Activated gamma-delta T cell treated with Interleukin-2 at 50 U/mL for 16 hours (primary cell): ENCODE results near the gene PLXNA2.

ENCODE experiments used
- DNase-seq: peaks from one replicate; pipeline ENCODE4 v3.0.0-alpha.2; 2020

The PLXNA2 gene

DNA sequence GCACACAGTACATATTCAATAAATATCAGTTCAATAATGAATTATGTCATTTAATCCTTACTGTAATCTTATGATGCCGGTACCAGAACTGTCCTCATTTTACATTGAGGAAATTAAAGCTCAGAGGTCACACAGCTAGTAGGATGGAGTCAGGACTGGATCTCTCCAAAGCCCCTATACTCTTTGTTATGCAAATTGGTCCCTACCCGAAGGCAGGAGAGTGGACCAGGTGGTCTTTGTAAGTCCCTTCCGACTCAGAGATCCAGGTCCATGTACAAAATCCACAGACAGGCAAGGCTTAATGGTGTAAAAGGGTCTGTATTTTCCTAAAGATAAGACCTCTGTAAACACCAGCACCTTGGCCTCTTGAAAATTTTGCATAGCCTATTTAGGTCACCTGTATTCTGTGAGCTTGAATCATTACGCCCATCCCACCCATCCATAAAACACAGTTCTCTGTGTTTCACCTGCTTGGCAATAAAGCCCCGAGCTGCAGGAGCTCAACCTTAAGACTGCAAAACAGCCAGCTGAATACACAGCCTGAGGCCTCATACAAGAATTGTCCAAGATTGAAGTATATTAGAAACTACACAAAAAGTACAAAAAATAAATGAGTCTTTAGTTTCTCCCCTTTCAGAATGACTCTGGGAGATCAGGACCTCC lies 41.7 kb downstream of the PLXNA2 start:
- DNase-seq: no peak

DNA sequence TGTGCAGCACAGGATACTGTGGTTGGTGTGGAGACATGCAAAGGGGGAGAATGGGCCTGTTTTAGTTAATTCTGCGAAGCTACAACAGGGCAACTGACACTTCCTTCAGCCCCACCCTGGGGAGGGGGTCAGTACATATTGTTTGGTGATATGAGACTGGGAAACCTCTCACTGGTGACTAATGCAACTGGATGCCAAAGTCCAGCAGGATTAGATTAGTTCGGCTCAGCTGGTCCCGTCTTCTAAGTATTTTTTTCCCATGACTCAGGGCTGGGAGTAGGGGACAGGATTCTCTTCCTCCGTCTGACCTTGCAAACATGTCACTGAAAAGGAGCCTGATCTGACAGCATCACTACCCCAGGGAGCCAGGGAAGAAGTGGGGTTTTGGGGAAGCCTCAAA lies 43.0 kb downstream of the PLXNA2 start:
- DNase-seq: no peak

DNA sequence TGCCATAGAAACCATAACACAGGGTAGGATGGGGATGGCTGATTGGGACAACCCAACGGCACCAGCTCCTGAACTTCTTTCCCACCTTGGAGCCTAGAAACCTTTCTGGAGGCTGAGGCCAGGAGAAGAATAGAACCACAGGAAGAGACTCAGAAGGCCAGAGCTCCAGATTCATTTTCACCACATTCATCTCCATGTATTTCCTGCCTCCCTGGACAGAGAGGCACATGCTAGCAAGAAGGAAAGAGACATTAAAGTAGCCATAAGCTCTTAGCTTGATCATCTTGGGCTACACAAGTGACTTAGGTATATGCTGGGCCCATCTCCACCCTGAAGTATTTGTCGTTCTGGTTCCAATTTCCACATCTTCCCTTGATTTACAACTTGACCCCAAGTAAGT lies 44.1 kb downstream of the PLXNA2 start:
- DNase-seq: no peak

DNA sequence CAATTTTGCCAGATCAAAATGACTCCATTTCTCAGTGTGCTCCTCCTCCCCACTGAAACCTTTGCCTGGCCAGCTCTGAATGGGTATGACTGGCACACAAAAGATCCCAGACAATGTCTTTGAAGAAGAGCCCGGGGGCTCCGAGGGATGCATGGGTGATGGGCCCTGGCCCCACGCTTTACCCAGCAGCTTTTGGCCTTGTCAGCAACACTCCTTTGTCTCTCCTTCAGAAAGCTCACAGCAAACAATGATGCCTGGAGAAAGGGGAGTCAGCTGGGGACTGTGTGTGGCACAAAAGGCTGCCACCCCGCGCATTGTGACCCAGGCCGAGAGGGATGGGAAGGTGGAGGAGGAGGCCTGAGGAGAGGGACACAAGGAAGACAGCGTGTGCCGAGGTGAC lies 45.9 kb downstream of the PLXNA2 start:
- no peak for DNase-seq

DNA sequence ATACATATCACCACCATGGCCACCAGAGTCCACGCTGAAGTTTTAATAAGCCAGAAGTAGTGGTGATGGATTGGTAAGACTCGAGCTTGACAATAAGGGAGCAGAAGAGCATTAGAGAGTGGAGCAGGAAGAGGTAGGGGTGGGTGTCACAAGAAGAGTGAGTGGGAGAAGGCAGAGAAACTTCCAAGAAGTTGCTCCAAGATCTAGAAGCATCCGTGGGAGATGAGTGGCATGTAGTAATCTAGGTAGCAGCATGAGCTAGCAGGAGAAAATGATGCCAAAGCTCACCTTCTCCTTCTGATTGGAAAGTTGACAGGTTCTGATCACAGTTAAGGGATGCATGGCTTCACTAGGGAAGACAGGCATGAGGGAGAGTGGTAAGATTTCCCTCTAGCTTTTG lies 49.2 kb downstream of the PLXNA2 start:
- no peak for DNase-seq

DNA sequence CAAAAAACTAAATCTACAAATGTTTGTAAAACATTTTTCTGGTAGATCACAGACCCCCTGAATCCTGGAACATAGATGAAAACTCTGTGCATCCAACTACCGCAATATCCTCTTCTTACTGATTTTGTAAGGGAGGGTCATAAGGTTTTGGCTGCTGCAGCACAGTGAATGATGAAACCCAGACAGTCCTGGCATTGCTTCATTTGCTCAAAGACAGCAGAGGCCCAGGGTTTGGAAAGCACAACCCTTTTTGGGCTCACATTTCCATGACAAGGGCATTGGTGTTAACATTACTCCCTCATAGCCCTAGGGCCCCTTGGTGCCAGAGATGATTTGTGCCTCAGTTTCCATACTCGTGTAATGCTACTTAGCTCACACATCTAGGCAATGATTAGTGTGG lies 51.2 kb downstream of the PLXNA2 start:
- no peak for DNase-seq

DNA sequence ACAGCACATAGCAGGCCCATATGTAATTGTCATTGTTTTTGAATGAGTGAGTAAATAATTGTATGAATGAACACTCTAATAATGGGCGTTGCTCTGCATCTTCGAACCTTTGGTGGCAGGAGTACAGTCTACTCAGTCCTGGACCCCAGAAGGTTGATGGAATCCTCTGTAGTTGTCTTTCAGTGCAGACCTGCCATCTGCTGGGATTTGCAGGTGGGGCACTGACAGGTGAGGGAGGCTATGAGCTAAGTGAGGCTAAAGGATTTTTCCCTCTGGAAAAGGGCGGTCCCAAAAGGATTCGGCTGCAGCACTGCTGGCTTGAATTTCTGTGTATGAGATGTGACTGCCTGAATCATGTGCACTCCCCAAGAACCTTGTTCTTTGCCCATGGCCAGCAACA lies 53.4 kb downstream of the PLXNA2 start:
- DNase-seq: no peak

DNA sequence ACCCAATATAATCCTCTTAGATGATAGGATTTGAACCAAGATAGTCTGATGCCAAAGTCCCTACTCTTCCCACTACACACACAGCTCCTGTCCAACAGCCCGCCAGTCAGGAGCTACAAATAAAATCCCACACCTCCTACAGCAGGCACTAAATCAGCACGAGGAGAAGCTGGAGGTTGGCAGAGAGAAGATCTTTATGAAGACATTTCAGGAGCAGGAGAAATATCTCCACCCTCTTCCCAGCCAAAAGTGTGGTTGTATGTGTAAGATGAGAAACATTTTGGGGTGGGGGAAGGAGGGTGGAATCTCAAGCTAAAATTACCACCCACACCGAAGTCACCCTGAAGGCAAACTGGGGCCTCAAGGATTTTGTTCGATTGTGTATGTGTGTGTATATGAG lies 54.5 kb downstream of the PLXNA2 start:
- no peak for DNase-seq

DNA sequence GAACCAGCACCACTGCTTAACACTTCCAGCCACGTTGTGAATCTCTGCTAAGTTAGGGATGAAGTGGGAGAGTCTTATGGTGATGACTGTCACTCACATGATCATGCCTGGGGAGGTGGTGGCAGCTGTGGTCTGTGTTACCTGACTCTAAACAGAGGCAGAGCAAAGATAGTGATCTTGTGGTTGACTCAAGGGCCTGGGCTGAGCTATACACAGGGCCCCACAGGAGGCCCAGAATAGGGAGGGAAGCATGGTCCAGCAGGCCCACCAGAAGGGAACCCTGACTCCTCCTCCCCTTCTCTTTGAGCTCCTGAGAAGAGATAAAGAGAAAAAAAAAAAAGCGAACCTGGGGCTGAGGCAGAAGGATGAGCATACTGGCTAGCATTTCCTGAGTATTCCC lies 55.0 kb downstream of the PLXNA2 start:
- DNase-seq: no peak

DNA sequence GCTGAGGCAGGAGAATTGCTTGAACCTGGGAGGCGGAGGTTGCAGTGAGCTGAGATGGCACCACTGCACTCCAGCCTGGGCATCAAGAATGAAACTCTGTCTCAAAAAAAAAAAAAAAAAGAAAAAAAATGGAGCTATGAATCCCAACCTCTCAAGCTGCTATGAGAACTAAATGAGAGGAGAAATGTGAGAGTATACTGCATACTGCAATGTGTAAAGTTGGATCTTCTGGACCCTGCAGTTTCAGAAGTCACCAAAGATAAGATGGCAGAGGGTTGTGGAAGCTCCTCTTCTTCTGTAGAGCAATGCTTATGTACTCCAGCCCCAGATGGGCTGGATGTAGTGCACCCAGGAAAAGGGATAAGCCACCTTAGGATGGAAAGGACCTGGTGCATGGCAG lies 55.6 kb downstream of the PLXNA2 start:
- no peak for DNase-seq

DNA sequence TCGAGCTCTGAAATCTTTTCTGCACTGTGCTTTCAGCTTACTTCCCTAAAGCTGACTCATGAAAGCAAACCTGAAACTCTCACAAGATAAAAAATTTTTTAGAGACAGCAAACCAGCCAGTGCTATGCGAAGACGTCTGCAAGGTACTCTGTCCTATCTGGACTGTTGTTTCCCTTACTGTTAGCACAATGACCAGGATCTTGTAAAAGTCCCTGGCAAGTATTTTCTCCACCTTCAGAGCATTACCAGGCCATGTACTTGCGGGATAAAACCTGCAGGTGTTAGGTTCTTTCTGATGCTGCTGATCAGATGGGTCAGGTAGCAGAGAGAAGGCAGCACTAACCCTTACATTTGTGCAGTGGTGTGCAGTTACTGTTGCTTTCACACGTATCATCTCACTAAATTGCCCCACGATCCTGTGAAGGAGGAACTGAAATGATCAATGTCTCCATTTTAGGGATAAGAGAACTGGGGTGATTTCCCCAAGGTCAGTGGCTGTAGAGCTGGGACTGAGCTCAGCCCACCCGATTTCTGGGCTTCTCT lies 56.6 kb downstream of the PLXNA2 start:
- DNase-seq: no peak

DNA sequence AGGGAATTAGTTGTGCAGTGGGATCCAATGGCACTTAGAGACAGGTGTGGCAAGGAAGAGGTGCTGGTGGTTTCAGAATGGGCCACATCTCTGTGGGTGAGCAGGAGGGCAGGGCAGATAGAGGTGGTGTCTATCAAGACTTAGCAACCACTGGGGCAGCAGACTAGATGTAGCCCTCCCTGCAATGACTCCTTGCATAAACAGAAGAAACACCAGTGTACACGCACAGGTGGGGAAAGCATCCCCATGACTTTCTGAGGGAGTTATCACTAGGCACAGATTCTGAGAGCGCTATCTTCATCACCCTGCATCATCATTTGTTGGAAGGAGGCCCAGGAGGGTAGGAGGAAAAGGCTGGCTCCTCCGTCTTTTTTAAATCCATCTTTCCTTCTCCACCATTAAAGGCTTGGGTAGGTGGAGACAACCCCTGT lies 58.4 kb downstream of the PLXNA2 start:
- no peak for DNase-seq

DNA sequence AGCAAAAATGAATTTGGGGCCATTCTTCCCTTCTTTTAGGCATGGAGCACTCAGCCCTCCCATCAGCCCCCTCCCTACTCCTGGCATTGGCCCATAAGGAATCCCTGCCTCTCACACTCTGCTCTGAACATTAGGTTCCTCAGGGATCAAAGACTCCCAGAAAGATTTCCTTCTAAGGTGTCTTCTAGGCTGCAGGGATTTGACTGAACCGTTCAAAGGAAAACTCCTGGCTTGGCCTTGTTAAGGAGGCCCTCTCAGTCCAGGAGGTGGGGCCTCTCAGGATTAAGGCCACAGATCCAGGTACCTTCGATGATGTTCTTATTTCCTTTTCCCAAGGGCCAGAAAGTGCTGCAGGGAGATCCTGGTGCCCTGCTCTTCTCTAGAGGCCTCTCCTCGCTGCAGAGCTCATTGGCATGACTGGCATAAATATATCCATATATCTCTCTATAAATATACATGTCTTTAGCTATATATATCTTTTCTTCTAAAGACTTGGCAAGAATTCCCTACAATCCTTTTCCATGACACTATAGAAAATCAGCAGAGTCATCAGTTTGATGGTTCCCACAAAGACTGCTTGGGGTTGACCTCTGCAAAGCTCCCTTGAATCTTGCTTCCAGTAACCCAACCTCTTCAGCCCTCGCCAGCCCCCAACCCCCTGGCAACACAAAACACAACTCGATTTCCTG lies 59.1 kb downstream of the PLXNA2 start:
- no peak for DNase-seq

DNA sequence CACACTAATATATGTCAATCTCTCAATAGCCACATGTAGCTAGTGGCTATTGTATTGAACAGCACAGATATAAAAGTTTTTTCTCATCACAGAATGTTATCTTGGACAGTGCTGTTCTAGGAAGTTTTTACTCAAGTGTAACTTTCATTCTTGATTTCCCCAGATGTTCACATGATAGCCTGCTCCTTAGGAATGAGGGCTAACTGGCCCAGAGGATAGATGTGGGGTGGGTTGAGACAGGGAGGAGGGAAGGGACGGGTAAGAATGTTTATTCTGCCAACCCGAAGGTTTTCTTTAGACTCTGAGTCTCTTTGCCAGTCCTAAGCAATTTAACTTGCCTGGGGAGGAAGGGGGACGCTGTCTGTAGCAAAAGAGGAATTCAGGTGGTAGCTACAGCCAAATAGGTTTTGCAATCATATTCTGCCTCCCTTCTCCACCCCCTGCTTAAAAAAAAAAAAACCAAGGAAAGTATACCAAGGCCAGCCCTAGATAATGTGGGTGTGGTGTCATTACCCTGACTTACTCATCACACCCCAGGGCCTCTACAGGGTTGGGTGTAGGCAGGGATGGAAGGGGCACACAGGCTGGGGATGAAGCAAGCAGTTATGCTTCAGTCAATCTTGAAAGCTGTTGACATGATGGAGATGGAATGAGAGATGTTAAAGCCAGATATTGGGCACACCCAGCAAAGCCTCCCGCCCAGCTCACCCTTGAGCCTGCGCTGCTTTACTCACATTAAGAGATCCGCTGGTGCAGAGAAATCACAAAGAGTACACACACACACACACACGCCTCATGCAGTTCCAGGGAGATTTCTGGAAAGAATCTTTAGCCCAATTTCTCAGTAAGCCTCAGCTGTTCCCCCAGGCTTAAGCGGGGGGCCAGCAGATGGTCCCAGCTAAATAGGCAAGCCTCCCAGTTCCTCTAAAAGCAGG lies 59.9 kb downstream of the PLXNA2 start:
- no peak for DNase-seq

DNA sequence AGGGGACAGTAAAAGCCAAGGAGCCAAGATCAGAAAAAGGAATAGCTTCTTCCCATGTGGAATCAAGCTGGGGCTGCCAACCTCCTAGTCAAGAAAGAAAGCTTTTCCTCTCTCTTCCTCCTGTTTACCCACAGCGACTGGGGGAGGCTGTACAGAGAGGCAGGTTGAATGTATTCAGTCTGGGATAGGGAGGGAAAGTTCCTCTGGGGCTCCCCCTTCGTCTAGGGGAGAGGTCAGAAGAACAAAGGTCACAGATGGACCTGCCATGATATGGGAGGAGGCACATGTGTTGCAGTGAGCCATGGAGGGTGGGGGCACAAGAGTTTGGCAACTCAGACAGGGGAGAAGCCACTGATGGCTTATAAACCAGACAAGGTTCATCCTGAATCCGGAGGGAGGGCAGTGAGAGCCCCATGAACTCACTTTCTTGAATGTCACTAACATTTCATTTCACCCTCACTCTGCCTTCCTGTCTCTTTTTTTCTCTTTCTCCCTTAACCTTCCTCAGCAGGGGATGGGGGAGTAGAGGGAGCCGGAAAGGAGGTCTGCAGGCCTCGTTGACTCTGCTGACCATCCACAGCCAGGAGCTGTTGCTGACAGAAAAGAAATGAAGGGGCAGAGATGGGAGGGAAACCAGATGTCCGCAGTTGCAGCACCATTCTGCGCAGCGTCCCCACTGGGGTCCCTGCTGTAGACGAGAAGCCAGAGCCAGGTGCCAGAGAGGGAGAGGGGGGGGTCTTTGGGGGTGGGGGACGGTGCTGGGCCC lies 61.1 kb downstream of the PLXNA2 start:
- DNase-seq: no peak

DNA sequence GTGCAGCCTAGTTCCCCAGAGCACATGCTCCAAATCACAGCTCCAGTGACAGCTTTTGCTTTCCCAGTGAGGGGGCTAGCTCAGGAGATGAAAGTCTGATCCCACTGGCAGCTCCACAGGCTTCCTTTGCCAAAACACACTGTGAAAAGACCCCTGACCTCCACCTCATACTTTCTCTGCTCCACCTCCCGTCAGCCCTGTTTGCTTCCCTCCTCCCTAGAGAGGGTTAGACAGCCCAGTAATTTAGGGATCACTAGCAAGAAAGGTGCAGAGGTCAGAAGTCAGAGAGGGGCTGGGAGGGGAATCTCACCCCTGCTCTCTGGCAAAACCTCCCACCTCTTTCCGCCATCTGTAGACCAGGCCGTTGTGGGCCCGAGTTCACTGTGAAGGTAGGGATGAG lies 62.8 kb downstream of the PLXNA2 start:
- DNase-seq: no peak

DNA sequence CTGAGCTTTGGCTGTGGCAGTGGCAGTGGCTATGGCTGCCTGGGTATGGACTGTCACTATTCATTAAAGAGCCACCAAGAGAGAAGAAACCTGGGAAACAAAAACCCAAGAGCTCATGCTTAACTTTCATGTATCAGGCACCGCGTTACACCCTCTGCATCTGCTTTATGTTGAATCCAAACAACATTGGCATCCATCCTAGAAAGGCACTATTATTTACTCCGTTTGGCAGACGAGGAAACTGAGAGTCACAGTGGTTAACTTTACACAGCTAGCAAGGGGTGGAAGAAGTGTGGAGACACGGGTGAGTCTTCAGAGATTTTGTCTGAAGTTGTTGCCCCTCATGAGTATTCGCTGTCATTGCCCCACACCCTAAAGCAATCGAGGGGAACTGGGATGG lies 63.8 kb downstream of the PLXNA2 start:
- no peak for DNase-seq

DNA sequence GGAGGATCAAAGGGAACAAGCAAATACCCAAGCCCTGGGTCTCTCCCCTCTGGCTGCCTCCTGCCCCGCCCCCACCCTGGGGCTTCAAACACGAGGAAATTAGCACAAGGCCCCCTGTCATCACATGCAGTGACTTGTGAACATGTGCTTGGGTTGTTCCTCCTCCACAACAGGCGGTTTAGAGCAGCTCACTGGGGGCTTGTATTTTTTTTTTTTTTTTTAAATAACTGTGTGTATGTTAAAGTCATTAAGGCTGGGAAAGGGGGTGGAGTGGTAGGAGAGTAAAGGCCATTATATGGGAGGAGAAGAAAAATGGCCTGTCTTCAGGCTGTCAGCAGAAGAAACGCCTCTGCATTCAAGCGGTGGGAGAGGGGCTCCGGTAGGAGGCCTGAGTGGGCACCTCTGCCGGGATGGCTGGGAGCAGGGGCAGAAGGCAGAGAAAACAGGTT lies 64.2 kb downstream of the PLXNA2 start:
- DNase-seq: no peak

DNA sequence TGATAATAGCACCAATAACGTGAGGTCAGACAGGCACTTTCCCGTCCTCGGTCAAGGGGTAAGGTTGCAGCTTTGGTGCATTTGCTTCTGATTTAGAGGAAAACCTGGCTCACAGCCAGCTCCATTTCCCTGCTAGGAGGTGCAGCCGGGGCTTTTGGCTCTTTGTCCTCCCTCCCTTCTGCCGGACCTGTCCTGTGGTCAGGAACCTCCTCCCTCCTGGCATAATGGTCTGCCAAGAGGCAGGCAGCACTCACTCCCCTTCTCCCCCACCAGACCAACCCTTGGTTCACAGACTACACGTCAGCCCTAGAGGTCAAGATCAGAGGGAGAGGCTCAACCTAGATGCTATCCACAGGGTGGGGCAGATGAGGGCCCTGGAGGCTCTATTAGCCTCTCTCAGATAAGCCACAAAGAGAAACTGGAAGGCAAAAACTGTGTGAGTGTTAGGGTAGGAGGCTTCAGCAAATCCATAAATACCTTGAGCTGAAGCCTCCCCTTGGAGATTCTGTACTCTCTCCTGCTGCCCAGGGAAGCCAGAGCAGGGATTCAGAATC lies 64.8 kb downstream of the PLXNA2 start:
- no peak for DNase-seq

DNA sequence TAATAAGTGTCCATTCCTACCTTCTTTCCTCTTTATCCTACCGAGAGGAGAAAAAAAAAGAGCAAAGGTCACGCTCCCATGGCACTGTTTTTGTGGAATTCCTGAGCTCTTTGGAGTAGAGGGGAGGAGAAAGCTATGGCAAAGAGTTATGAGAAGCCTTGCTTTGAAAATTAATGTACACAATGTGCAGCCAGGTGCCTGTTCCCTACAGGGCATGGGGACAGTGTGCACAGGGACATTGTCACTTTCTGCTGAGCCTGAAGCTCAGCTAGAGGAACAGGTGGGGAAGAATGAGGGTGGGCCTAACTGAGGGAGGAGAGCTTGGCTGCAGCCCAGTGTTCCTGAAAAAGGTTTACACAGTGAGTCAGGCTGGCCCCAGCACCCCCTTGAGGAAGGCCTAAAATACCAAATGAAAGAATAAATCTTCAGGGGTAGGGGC lies 66.1 kb downstream of the PLXNA2 start:
- DNase-seq: no peak

DNA sequence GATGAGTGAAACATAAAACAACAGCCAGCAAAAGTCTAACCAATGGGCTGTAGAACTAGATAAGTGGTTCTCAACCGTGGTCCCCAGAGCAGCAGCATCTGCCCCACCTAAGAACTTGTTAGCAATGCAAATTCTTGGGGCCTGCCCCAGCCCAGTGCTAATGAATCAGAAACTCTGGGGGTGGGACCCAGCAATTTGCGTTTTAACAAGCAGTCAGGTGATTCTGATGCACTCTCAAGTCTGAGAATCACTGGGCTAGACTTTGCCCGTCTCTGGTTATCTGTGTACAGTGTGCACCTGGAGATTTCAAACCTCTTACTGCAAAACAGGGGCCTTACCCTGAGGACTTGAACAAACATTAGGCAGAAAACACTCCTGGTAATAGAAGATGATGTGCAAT lies 66.5 kb downstream of the PLXNA2 start:
- no peak for DNase-seq

DNA sequence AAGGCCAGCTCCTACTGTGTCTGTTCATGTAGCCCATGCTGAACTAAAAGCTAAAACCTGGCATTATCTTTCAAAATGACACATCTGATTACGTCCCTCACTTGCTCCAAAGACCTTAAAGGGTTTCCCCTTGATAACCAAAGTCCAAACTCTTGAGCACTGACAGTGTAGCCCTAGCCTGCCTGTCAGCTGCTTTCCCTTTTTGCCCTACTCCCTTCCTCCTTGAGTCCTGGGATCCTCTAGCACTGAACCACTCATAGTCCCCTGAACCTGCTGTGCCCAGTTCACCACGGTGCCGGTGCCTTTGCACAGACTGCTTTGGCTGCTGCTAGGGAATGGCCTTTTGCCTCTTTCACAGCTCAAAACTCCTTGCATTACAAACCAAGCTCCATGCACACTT lies 67.5 kb downstream of the PLXNA2 start:
- no peak for DNase-seq
